GM18505 (cell line): ENCODE measurements around the gene GCGR.

Source experiments
- ATAC-seq: cut with Tn5 transposase; IDR thresholded peaks from one replicate; pipeline ENCODE4 v1.9.1; 2021; ENCODE audit not compliant: unreplicated experiment
- POLR2A ChIP-seq: IDR thresholded peaks from 4 replicates; pipeline ENCODE4 v1.6.1; 2011; ENCODE audit warnings: borderline replicate concordance; ENCODE audit not compliant: insufficient read depth, insufficient read length; ENCODE audit errors: extremely low read depth

Gene GCGR

DNA sequence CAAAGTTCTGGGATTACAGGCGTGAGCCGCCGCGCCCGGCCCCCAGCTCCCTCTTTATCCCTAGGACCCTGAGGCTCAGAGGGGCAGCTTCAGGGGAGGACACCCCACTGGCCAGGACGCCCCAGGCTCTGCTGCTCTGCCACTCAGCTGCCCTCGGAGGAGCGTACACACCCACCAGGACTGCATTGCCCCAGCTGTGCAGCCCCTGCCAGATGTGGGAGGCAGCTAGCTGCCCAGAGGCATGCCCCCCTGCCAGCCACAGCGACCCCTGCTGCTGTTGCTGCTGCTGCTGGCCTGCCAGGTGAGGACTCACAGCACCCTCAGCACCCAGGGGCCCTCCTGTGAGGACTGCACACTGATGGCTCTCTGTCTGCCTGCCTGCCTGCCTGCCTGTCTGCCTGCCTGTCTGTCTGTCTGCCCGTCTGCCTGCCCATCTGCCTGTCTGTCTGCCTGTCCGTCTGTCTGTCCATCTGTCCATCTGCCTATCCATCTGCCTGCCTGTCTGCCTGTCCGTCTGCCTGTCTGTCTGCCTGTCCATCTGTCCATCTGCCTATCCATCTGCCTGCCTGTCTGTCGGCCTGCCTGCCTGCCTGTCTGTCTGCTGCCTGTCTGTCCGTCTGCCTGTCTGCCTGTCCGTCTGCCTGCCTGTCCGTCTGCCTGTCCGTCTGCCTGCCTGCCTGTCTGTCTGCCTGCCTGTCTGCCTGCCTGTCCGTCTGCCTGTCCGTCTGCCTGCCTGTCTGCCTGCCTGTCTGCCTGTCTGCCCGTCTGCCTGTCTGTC is 5.0 kb downstream of the GCGR start:
- ATAC-seq, result no peak

DNA sequence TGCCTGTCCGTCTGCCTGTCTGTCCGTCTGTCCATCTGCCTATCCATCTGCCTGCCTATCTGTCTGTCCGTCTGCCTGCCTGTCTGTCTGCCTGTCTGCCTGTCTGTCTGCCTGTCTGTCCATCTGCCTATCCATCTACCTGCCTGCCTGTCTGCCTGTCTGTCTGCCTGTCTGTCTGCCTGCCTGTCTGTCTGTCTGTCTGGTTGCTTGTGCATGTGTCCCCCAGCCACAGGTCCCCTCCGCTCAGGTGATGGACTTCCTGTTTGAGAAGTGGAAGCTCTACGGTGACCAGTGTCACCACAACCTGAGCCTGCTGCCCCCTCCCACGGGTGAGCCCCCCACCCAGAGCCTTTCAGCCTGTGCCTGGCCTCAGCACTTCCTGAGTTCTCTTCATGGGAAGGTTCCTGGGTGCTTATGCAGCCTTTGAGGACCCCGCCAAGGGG is 5.6 kb downstream of the GCGR start:
- no peak for TF ChIP-seq POLR2A
- no peak for ATAC-seq

More for the DNA sequence above, 5.0 kb downstream of the GCGR start:
- no peak for TF ChIP-seq POLR2A

DNA sequence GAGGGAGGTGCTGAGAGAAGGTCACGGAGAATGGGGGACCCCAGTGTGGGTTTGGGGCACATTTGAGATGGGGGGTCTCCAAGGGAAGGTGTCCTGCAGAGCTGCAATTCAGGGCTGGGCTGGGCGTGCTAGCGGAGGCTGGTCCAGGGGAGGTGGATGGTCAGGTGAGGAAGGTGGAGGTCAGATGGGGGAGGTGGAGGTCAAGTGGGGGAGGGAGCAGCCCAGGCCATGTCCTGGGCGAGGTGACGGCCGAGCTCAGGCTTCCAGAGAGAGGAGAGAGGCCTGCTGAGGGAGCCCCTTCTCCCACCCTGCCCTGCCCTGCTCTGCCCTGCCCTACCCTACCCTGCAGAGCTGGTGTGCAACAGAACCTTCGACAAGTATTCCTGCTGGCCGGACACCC is 6.5 kb downstream of the GCGR start:
- ATAC-seq, result no peak
- TF ChIP-seq POLR2A, result no peak

DNA sequence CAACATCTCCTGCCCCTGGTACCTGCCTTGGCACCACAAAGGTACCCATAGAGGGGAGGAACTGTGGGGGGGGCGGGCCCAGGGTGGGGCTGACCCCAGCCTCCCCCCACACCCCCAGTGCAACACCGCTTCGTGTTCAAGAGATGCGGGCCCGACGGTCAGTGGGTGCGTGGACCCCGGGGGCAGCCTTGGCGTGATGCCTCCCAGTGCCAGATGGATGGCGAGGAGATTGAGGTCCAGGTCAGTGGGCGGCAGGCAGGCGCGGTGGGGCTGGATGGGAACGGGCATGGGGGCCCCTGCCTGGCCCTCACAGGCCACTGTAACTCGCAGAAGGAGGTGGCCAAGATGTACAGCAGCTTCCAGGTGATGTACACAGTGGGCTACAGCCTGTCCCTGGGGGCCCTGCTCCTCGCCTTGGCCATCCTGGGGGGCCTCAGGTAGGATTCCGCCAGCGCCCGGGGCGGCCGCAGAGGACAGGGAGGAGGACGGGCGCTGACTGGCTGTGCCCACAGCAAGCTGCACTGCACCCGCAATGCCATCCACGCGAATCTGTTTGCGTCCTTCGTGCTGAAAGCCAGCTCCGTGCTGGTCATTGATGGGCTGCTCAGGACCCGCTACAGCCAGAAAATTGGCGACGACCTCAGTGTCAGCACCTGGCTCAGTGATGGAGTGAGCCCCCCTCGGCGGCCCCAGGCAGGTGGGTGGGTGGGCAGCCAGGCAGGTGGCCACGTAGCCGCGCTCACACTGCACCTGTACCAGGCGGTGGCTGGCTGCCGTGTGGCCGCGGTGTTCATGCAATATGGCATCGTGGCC is 7.1 kb downstream of the GCGR start:
- no peak for ATAC-seq
- no peak for TF ChIP-seq POLR2A

DNA sequence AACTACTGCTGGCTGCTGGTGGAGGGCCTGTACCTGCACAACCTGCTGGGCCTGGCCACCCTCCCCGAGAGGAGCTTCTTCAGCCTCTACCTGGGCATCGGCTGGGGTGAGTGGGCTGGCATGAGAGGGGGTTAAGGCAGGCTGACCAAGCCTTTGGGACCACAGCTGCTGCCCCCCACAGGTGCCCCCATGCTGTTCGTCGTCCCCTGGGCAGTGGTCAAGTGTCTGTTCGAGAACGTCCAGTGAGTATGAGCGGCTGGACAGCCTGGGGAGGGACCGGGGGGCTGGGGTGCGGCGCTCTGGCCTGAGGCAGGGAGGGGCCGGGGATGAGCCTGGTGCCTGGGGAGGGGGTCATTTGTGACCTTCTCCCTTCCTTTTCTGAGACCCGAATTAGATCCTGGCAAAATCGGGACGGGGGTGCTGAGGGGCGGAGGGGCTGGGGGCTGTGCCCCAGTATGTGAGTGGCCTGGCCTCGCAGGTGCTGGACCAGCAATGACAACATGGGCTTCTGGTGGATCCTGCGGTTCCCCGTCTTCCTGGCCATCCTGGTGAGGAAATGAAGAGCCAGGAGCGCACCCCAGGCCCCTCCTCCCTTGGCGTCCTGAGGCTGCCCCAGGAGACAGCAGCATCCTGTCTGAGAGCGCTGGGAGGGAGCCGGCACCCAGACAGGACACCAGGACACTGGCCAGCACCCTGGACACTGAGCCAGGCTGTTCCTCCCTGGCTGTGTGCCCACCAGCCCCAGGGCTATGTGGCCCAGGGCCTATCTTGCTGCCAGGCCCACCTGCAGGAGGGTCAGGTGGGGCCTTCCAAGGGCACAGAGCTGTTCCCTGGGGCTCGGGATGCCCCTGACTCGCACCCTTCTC is 8.0 kb downstream of the GCGR start:
- no peak for ATAC-seq
- no peak for TF ChIP-seq POLR2A

DNA sequence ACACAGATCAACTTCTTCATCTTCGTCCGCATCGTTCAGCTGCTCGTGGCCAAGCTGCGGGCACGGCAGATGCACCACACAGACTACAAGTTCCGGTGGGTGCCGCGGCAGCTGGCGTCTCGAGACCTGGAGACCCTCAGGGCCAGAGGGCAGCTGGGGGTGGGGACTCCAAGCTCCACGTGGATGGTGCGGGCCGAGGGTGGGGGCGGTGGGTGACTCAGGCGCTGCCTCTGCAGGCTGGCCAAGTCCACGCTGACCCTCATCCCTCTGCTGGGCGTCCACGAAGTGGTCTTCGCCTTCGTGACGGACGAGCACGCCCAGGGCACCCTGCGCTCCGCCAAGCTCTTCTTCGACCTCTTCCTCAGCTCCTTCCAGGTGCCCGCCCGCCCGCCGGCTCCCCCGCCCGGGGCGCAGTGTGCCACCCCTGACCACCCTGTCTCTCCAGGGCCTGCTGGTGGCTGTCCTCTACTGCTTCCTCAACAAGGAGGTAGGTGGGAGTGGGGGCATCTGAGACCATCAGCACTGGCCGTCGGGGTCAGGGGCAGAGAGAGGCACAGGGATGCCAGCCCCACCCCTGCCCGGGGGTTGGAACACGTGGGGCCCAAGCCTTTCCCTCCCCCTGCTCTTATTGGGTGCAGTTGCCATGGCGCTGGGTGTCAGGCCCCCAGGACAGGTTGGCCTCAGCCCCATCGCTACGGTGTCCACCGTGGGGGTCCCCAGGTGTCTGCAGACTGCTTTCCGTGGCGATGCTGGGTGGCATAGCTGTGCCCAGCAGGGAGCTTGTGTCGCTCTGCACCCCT is 8.8 kb downstream of the GCGR start:
- no peak for TF ChIP-seq POLR2A
- ATAC-seq, result no peak

DNA sequence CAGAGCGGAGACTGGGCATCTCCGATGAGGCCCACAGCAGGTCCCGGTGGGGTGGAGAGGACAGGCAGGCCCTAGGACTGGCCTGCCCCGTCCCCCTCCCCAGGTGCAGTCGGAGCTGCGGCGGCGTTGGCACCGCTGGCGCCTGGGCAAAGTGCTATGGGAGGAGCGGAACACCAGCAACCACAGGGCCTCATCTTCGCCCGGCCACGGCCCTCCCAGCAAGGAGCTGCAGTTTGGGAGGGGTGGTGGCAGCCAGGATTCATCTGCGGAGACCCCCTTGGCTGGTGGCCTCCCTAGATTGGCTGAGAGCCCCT is 9.4 kb downstream of the GCGR start:
- ATAC-seq, result no peak

DNA sequence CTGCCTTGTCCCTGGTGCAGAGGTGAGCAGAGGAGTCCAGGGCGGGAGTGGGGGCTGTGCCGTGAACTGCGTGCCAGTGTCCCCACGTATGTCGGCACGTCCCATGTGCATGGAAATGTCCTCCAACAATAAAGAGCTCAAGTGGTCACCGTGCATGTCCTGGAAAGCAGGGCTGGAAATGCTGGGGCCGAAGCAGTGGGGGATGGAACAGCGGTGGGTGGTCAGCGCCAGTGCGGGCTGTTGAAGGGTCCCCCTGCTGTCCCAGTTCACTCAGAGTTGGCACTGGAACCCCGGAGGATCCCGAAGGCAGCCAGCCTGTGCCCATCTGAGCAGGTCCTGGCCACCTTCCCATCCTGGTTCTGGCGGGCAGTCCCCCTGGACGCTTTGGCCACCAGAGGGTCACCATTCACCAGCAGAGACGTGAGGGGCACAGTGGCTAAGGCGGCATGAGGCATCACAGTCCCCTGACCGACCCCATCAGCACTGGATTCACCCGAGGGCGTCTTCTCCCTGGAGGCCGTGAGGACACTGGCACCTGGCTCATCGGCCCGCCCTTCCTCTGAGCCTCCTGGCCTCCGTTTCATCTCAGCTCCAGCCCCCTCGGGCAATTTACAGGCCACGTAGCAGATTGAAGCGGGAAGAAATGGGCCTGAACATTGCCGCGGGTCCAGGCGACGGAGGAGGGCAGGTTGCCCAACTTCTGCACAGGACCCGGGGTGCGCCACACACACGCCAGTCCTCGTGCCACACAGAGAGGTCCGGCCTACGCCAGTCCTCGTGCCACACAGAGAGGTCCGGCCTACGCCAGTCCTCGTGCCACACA is 10.1 kb downstream of the GCGR start:
- no peak for TF ChIP-seq POLR2A

More for the DNA sequence above, 9.4 kb downstream of the GCGR start:
- no peak for TF ChIP-seq POLR2A

DNA sequence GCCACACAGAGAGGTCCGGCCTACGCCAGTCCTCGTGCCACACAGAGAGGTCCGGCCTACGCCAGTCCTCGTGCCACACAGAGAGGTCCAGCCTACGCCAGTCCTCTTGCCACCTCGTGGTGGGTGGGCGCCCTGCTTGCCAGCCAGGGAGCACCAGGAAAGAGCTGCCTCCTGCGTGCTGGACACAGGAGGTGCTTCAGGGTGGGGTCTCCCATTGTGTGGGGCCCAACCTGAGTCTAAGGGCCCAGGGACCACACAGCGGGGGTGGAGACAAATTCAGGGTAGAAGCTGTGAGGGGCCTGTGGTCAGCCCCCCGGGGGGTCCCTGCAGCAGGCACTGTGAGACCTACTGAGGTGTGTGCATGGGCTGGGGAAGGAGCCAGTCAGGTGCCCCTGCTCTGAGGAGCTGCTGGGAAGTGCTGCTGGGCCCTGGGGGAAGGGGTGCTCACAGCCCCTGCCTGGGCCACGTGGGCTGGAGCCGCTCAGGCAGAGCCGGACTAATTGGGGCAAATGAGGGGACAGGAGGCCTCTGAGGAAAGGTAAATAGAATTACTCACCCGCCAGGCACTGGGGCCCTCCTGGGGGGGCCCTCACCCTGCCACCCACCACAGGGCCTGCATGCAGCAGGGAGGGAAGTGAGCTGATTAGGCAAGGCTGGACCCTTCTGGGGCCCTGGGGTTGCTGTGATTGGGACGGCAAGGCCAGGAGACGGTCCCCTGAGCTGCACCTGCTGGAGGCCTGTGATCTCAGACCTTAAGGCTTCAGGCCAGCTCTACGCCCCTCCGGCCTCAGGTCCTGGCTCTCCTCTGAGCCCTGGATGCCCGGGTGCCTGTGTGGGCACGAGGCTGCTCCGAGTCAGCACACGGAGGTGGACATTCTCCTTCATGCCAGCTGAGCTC is 11.0 kb downstream of the GCGR start:
- TF ChIP-seq POLR2A, result no peak
- no peak for ATAC-seq

More for the DNA sequence above, 10.1 kb downstream of the GCGR start:
- ATAC-seq, result no peak

DNA sequence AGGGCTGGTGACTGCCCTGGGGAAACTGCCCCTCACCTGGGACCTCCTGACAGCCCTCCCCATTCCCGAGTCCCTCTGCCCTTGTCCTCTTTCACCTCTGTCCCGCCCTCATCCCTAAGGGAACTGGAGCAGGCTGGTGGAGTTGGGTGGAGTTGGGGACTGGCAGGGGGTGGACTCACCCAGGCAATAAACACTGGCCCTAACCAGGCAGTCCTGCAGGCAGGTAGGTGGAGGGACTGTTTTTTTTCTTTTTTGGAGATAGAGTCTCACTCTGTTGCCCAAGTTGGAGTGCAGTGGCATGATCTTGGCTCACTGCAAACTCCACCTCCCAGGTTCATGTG is 11.7 kb downstream of the GCGR start:
- ATAC-seq, result no peak
- no peak for TF ChIP-seq POLR2A

DNA sequence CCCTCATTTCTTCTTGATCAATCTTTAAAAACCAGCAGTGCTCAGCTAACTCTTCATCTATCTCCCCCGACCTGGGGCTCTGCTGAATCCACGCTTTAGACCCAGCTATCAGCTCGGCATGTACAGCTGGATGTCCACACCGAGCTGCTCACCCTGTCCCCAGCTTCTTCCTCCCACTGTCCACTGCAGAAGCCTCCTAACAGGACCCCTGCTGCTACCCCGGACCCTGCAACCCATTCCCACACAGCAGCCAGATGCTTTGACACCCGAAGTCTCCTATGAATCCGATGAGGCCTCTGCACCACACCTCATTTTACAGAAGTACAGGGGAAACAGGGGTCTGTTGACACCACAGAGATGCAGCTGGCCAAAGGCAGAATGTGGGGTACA is 13.8 kb downstream of the GCGR start:
- no peak for ATAC-seq
- no peak for TF ChIP-seq POLR2A
